Anterior cingulate cortex (tissue), 58 donors: ENCODE measurements around the gene UNC13D.

Source experiments
- DNase-seq, 58 donors: peaks; one replicate each; lab custom pipeline; 2025; lab: John Stamatoyannopoulos, UW

Gene UNC13D

GRCh38 chr17:75854101-75854748 is 10.0 kb upstream of the UNC13D start:
- DNase-seq: peak in 3 of 58 donors; percentile 23 to 47 (median 44)

GRCh38 chr17:75853433-75853832 is 9.2 kb upstream of the UNC13D start:
- DNase-seq: no peak

GRCh38 chr17:75851693-75851991 is 7.4 kb upstream of the UNC13D start:
- DNase-seq: peak in 3 of 58 donors; percentile 28 to 51 (median 43)

GRCh38 chr17:75850928-75851692 is 6.9 kb upstream of the UNC13D start:
- DNase-seq: peak in 47 of 58 donors; percentile 19 to 88 (median 61)

- DNase-seq: peak in 4 of 58 donors; percentile 21 to 42 (median 32)
Observed at GRCh38 chr17:75849724-75850123, 5.5 kb upstream of the UNC13D start.

GRCh38 chr17:75849279-75849646 is 5.1 kb upstream of the UNC13D start:
- peak in 1 of 58 donors; percentile 53 for DNase-seq

- peak in 54 of 58 donors; percentile 30 to 93 (median 72) for DNase-seq
Observed at GRCh38 chr17:75848523-75849278, 4.5 kb upstream of the UNC13D start.

GRCh38 chr17:75847614-75848522 is 3.7 kb upstream of the UNC13D start:
- no peak for DNase-seq

- DNase-seq: no peak
Observed at GRCh38 chr17:75846692-75847613, 2.7 kb upstream of the UNC13D start.

GRCh38 chr17:75845933-75846691 is 1.9 kb upstream of the UNC13D start:
- no peak for DNase-seq

- peak in 51 of 58 donors; percentile 19 to 82 (median 53) for DNase-seq
Observed at GRCh38 chr17:75845058-75845711, 981 bp upstream of the UNC13D start.

- peak in 6 of 58 donors; percentile 35 to 79 (median 55) for DNase-seq
Observed at GRCh38 chr17:75844530-75845057, 390 bp upstream of the UNC13D start.

- DNase-seq: no peak
Observed at GRCh38 chr17:75842963-75843576, 1.1 kb downstream of the UNC13D start.

- no peak for DNase-seq
Observed at GRCh38 chr17:75842411-75842810, 1.8 kb downstream of the UNC13D start.

- DNase-seq: no peak
Observed at GRCh38 chr17:75840799-75841164, 3.4 kb downstream of the UNC13D start.

GRCh38 chr17:75839942-75840798 is 4.0 kb downstream of the UNC13D start:
- no peak for DNase-seq
